ENCODE data around the gene MRPS6. TPM values are rescaled to one million over a fixed set of nuclear protein-coding genes. Genes with fewer than 3 reads are reported as not detected.

Gene MRPS6
- total RNA-seq, 1 experiment from 2014 or later, result 55.1 TPM

DNA sequence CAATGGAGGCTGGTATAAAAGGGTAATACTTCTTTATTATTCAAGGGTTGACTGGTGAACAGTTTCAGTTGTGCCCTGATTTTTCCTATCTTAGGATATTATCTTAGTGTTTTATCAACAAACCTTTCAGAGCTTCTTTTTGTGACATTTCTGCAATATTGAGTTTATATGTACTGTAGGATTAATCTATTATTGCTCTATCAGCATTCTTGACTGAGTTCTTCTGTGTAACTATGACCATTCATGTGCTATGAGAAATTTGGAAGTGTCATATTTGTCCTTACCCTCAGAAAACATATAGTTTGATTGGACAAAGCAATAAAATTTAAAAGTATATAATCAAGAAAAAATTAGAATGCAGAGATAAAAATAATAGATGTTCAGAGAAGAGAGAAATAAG is 25.5 kb upstream of the MRPS6 start:
- no peak overlapping the region for H3K27ac ChIP-seq (ENCODE audit: low read depth, low read length)
- H2AFZ ChIP-seq (ENCODE audit: low read depth, low read length, poor library complexity, severe bottlenecking), result no peak overlapping the region
- intact Hi-C loops (cut with micrococcal nuclease), result no loop called here
- no peaks in the 10 kb centered on the region for H3K9me2 ChIP-seq (ENCODE audit: insufficient read depth)
- H3K27me3 ChIP-seq (ENCODE audit: insufficient read depth, low read length), result no peaks in the 10 kb centered on the region
- CTCF ChIA-PET, result no interaction called here
- H3K79me2 ChIP-seq (ENCODE audit: insufficient read depth, low read length), result no peaks in the 10 kb centered on the region
- no peaks in the 10 kb centered on the region for H3K9me3 ChIP-seq (ENCODE audit: control insufficient read depth in 1 of 2, insufficient read depth in 1 of 2, low read depth in 1 of 2, low read length in 2 of 2)
- no peak overlapping the region for H3K4me2 ChIP-seq (ENCODE audit: low read length)
- ATAC-seq, result no peak
- RAD21 ChIA-PET (ENCODE audit: low non-redundant PET in 1 of 2, low total read pairs in 2 of 2, uncharacterized antibody in 2 of 2, unreplicated experiment in 2 of 2), result no interaction called here
- no peaks in the 10 kb centered on the region for H3K4me1 ChIP-seq (ENCODE audit: control insufficient read depth in 1 of 2, insufficient read depth in 2 of 2, low read length in 2 of 2)
- no peaks in the 10 kb centered on the region for H3K36me3 ChIP-seq (ENCODE audit: control insufficient read depth in 1 of 2, insufficient read depth in 2 of 2, low read length in 2 of 2)
- no peak for TF ChIP-seq ATF3 (IDR thresholded peaks at IDR 0.05)
- no peak for TF ChIP-seq EZH2phosphoT487 (IDR thresholded peaks at IDR 0.05; ENCODE audit: borderline replicate concordance)
- no peak for TF ChIP-seq ZFX (IDR thresholded peaks at IDR 0.05)
- TF ChIP-seq ZBTB33 (IDR thresholded peaks at IDR 0.05; ENCODE audit: extremely low read depth, insufficient replicate concordance, low read length), result no peak
- no peak for TF ChIP-seq RAD21 (IDR thresholded peaks at IDR 0.05; ENCODE audit: low read depth)
- TF ChIP-seq POLR2A (IDR thresholded peaks at IDR 0.05; ENCODE audit: borderline replicate concordance, extremely low read depth, insufficient read depth, insufficient read length), result no peak
- TF ChIP-seq SRF (IDR thresholded peaks at IDR 0.05; ENCODE audit: low read depth), result no peak
- no peak for TF ChIP-seq SIN3A (IDR thresholded peaks at IDR 0.05; ENCODE audit: low read depth)
- no peak for TF ChIP-seq ZNF274 (IDR thresholded peaks at IDR 0.05; ENCODE audit: low read depth, low read length)
- no peak for TF ChIP-seq JUND (IDR thresholded peaks at IDR 0.05)
- no peak for TF ChIP-seq EGR1 (IDR thresholded peaks at IDR 0.05; ENCODE audit: low read depth)
- no peak overlapping the region for H3K4me3 ChIP-seq (replicated peaks in 1 of 2; ENCODE audit: low read depth in 1 of 2, low read length in 2 of 2)
- H3K9ac ChIP-seq (ENCODE audit: low read length), result no peak overlapping the region
- no peaks in the 10 kb centered on the region for H4K20me1 ChIP-seq (ENCODE audit: insufficient read depth)
- POLR2A ChIA-PET, result no interaction called here
- no peak for DNase-seq (ENCODE audit: low read depth, low spot score)
- BruUV-seq (replicated peaks), result no TSS peak
